WTC11 (cell line): Measurements from ENCODE around the gene NTRK3. TPM values are rescaled to one million over a fixed set of nuclear protein-coding genes. Genes with fewer than 3 reads are reported as not detected.

Experiments used
- ATAC-seq: fragments of 200-7000 bp; cut with Tn5 transposase; 2 replicates; pipeline ENCODE4 v1.10.0; 2021; ENCODE audit warnings: mild to moderate bottlenecking, moderate library complexity
- CTCF ChIA-PET: fragments of 300-600 bp; sonication (Branson Sonifier 250); formaldehyde crosslinking; loops from one replicate; lab custom pipeline; 2021; ENCODE audit warnings: antibody characterized with exemption; lab: Charles Lee
- POLR2A ChIA-PET: fragments of 350-600 bp; sonication (Branson Sonifier 250); formaldehyde crosslinking; loops from one replicate; lab custom pipeline; 2021; ENCODE audit warnings: antibody characterized with exemption; lab: Charles Lee
- DNase-seq: peaks from one replicate; pipeline ENCODE4 v3.0.0; 2021; ENCODE audit warnings: low spot score
- H3K27ac Mint-ChIP-seq: 2 replicates; pipeline ENCODE4 v1.8.0; 2021; ENCODE audit warnings: mixed read lengths
- H3K27me3 Mint-ChIP-seq: 2 replicates; pipeline ENCODE4 v1.8.0; 2021; ENCODE audit warnings: low read depth, mild to moderate bottlenecking, moderate library complexity, mixed read lengths
- H3K36me3 Mint-ChIP-seq: 2 replicates; pipeline ENCODE4 v1.8.0; 2021; ENCODE audit warnings: mixed read lengths
- H3K4me1 Mint-ChIP-seq: 2 replicates; pipeline ENCODE4 v1.8.0; 2022; ENCODE audit warnings: mixed read lengths
- H3K4me3 Mint-ChIP-seq: 2 replicates; pipeline ENCODE4 v1.8.0; 2021; ENCODE audit warnings: mild to moderate bottlenecking, moderate library complexity, mixed read lengths
- H3K9me3 Mint-ChIP-seq: 2 replicates; pipeline ENCODE4 v1.8.0; 2021; ENCODE audit warnings: mixed read lengths
- EMX1 ChIP-seq: fragments of 250-450 bp; sonication (Bioruptor Pico); IDR thresholded peaks from 2 replicates; pipeline ENCODE4 v1.8.0; 2021; ENCODE audit warnings: mild to moderate bottlenecking
- ERG ChIP-seq: fragments of 250-450 bp; sonication (Bioruptor Pico); IDR thresholded peaks from 2 replicates; pipeline ENCODE4 v1.8.0; 2021; ENCODE audit warnings: mild to moderate bottlenecking
- FOXJ3 ChIP-seq: sonication (generic); formaldehyde crosslinking; IDR thresholded peaks from 2 replicates; pipeline ENCODE4 v1.9.0; 2021; ENCODE audit warnings: missing genetic modification reagents, mild to moderate bottlenecking, borderline replicate concordance
- FOXP1 ChIP-seq: sonication (generic); formaldehyde crosslinking; IDR thresholded peaks from 2 replicates; pipeline ENCODE4 v1.8.0; 2022; ENCODE audit warnings: missing genetic modification reagents, mild to moderate bottlenecking, moderate library complexity, borderline replicate concordance
- GTF2I ChIP-seq: fragments of 250-450 bp; sonication (Bioruptor Pico); conservative IDR thresholded peaks from 2 replicates; pipeline ENCODE4 v1.4.0; 2021; ENCODE audit warnings: mild to moderate bottlenecking
- IRF2 ChIP-seq: sonication (generic); formaldehyde crosslinking; IDR thresholded peaks from 2 replicates; pipeline ENCODE4 v1.8.0; 2022; ENCODE audit warnings: low read depth, missing genetic modification reagents, borderline replicate concordance
- JAZF1 ChIP-seq: fragments of 250-450 bp; sonication (Bioruptor Pico); IDR thresholded peaks from 2 replicates; pipeline ENCODE4 v1.9.0; 2021; ENCODE audit warnings: moderate library complexity, mild to moderate bottlenecking, inconsistent platforms
- MYBL2 ChIP-seq: sonication (generic); formaldehyde crosslinking; IDR thresholded peaks from 2 replicates; pipeline ENCODE4 v1.8.1; 2023; ENCODE audit warnings: mild to moderate bottlenecking, moderate library complexity, missing genetic modification reagents
- OVOL2 ChIP-seq: fragments of 250-450 bp; sonication (Bioruptor Pico); IDR thresholded peaks from 2 replicates; pipeline ENCODE4 v1.9.0; 2021; ENCODE audit warnings: mild to moderate bottlenecking, borderline replicate concordance
- PRDM15 ChIP-seq: sonication (generic); formaldehyde crosslinking; IDR thresholded peaks from 2 replicates; pipeline ENCODE4 v1.8.0; 2022; ENCODE audit warnings: missing genetic modification reagents
- RORB ChIP-seq: fragments of 250-450 bp; sonication (Bioruptor Pico); IDR thresholded peaks from 2 replicates; pipeline ENCODE4 v1.9.0; 2021; ENCODE audit warnings: mild to moderate bottlenecking
- SP1 ChIP-seq: sonication (generic); formaldehyde crosslinking; conservative IDR thresholded peaks from 2 replicates; pipeline ENCODE4 v1.8.1; 2022; ENCODE audit warnings: missing genetic modification reagents
- TCF7 ChIP-seq: sonication (generic); formaldehyde crosslinking; IDR thresholded peaks from 2 replicates; pipeline ENCODE4 v1.8.0; 2022; ENCODE audit warnings: mild to moderate bottlenecking, low read depth, missing genetic modification reagents, moderate library complexity
- TEAD1 ChIP-seq: sonication (generic); formaldehyde crosslinking; IDR thresholded peaks from 2 replicates; pipeline ENCODE4 v1.8.0; 2022; ENCODE audit warnings: mild to moderate bottlenecking, missing genetic modification reagents
- USF2 ChIP-seq: sonication (generic); formaldehyde crosslinking; IDR thresholded peaks from 2 replicates; pipeline ENCODE4 v1.8.1; 2023; ENCODE audit warnings: mild to moderate bottlenecking, missing genetic modification reagents, moderate library complexity
- ZBTB21 ChIP-seq: sonication (generic); formaldehyde crosslinking; IDR thresholded peaks from 2 replicates; pipeline ENCODE4 v1.8.1; 2023; ENCODE audit warnings: mild to moderate bottlenecking, missing genetic modification reagents, borderline replicate concordance
- ZBTB43 ChIP-seq: sonication (generic); formaldehyde crosslinking; IDR thresholded peaks from 2 replicates; pipeline ENCODE4 v1.8.1; 2023; ENCODE audit warnings: mild to moderate bottlenecking, missing genetic modification reagents
- ZNF138 ChIP-seq: sonication (generic); formaldehyde crosslinking; conservative IDR thresholded peaks from 2 replicates; pipeline ENCODE4 v1.8.1; 2022; ENCODE audit warnings: mild to moderate bottlenecking, moderate library complexity, missing genetic modification reagents
- ZNF425 ChIP-seq: fragments of 250-450 bp; sonication (Bioruptor Pico); conservative IDR thresholded peaks from 2 replicates; pipeline ENCODE4 v1.9.0; 2021; ENCODE audit warnings: mild to moderate bottlenecking
- total RNA-seq: library from RNA; stranded (reverse); gene quantifications from 3 replicates; pipeline ENCODE4 v1.2.3, GENCODE V29; 2021
- TF ChIP-seq, protein P1 (sequence below): fragments of 250-450 bp; sonication (Bioruptor Pico); IDR thresholded peaks from 2 replicates; pipeline ENCODE4 v2.1.2; 2022; ENCODE audit warnings: mild to moderate bottlenecking, moderate library complexity
- TF ChIP-seq, protein P2 (sequence below): sonication (generic); formaldehyde crosslinking; IDR thresholded peaks from 2 replicates; pipeline ENCODE4 v1.8.1; 2023; ENCODE audit warnings: mild to moderate bottlenecking, missing genetic modification reagents, moderate library complexity
- TF ChIP-seq, protein P3 (sequence below): sonication (generic); formaldehyde crosslinking; IDR thresholded peaks from 2 replicates; pipeline ENCODE4 v1.8.1; 2022; ENCODE audit warnings: mild to moderate bottlenecking, missing genetic modification reagents, moderate library complexity, borderline replicate concordance

The NTRK3 gene
- total RNA-seq, 1 experiment from 2014 or later = 12.3 TPM

DNA sequence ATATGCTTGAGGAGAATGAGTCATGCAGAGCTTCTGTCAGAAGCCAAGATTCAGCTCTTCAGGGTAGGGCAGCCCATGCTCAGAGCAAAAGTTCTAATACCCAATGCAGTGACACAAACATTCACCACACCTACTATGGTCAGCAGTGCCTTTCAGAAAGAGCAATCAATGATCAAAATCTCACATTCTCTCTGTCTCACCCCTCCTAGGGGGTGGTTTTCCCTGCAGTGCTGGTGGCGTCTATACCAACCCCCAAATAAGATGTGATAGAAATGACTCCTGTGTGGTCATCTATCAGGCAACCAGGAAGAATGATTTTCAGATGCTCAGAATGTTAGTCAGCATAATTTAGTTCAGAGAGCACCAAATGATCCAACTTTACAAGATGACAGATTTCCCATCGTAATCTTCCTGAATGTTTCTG lies 385.3 kb downstream of the NTRK3 start:
- H3K36me3 Mint-ChIP-seq = no peaks in the 10 kb centered on the region
- 0 out of 2 replicates have a peak, but pooled peaks cover 4% of the 10 kb centered on the region for H3K27me3 Mint-ChIP-seq
- H3K4me3 Mint-ChIP-seq = no peak overlapping the region
- DNase-seq (no peak), ATAC-seq (no peak)
- CTCF ChIA-PET = no interaction called here
- H3K4me1 Mint-ChIP-seq = no peaks in the 10 kb centered on the region
- TF ChIP-seq TCF7 (CRISPR knock-in tag) = no peak
- TF ChIP-seq EMX1 = no peak
- TF ChIP-seq ZNF138 = no peak
- TF ChIP-seq ZBTB43 (CRISPR knock-in tag) = no peak
- TF ChIP-seq, protein P1, sequence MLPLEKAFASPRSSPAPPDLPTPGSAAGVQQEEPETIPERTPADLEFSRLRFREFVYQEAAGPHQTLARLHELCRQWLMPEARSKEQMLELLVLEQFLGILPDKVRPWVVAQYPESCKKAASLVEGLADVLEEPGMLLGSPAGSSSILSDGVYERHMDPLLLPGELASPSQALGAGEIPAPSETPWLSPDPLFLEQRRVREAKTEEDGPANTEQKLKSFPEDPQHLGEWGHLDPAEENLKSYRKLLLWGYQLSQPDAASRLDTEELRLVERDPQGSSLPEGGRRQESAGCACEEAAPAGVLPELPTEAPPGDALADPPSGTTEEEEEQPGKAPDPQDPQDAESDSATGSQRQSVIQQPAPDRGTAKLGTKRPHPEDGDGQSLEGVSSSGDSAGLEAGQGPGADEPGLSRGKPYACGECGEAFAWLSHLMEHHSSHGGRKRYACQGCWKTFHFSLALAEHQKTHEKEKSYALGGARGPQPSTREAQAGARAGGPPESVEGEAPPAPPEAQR (CRISPR knock-in tag) = no peak
- TF ChIP-seq ZNF425 = no peak
- no peak for TF ChIP-seq ZBTB21 (CRISPR knock-in tag)
- TF ChIP-seq FOXP1 = no peak
- no peak for TF ChIP-seq FOXJ3 (CRISPR knock-in tag)
- no peak for TF ChIP-seq USF2 (CRISPR knock-in tag)
- H3K9me3 Mint-ChIP-seq = no peaks in the 10 kb centered on the region
- POLR2A ChIA-PET = no interaction called here
- no peak overlapping the region for H3K27ac Mint-ChIP-seq

DNA sequence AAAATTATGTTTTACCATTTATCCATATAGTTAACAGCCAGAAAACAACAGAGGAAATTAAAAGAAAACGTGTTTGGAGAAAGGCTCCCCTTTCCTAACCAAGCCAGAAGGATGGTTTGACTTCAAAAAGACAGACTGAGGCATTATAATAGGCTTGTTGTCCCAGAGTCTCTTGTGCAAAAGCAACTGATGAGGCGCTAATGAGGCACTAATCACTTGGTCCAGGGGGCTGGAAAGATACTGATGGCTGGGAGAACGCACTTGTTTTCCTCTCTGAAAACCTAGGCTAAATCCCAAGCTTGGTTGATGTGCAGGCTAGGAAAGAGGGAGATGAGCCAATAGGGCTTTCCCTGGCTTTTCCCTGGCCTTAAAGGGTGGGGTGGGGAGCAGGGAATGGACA lies 389.6 kb downstream of the NTRK3 start:
- DNase-seq (no peak), ATAC-seq (peak; percentile 34; the same call in 1 of the 2 replicates)
- CTCF ChIA-PET = no interaction called here
- Mint-ChIP-seq H3K4me3 (no peak overlapping the region), H3K36me3 (no peaks in the 10 kb centered on the region), H3K27ac (no peak overlapping the region), H3K27me3 (peaks cover 19% of the 10 kb centered on the region), H3K4me1 (no peaks in the 10 kb centered on the region), H3K9me3 (no peaks in the 10 kb centered on the region)
- POLR2A ChIA-PET = no interaction called here
- TF ChIP-seq MYBL2 (CRISPR knock-in tag) (no peak), JAZF1 (no peak), RORB (CRISPR knock-in tag) (no peak), OVOL2 (CRISPR knock-in tag) (no peak), TCF7 (CRISPR knock-in tag) (no peak), ZBTB43 (CRISPR knock-in tag) (no peak), IRF2 (CRISPR knock-in tag) (no peak), SP1 (no peak), TEAD1 (CRISPR knock-in tag) (no peak), PRDM15 (CRISPR knock-in tag) (no peak), ZNF138 (no peak), ERG (CRISPR knock-in tag) (no peak), GTF2I (CRISPR knock-in tag) (no peak)
- TF ChIP-seq, protein P2, sequence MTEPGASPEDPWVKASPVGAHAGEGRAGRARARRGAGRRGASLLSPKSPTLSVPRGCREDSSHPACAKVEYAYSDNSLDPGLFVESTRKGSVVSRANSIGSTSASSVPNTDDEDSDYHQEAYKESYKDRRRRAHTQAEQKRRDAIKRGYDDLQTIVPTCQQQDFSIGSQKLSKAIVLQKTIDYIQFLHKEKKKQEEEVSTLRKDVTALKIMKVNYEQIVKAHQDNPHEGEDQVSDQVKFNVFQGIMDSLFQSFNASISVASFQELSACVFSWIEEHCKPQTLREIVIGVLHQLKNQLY (CRISPR knock-in tag) = no peak
- TF ChIP-seq, protein P3, sequence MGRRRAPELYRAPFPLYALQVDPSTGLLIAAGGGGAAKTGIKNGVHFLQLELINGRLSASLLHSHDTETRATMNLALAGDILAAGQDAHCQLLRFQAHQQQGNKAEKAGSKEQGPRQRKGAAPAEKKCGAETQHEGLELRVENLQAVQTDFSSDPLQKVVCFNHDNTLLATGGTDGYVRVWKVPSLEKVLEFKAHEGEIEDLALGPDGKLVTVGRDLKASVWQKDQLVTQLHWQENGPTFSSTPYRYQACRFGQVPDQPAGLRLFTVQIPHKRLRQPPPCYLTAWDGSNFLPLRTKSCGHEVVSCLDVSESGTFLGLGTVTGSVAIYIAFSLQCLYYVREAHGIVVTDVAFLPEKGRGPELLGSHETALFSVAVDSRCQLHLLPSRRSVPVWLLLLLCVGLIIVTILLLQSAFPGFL (CRISPR knock-in tag) = no peak
